A673 (cell line): ENCODE measurements around the gene ALKBH3. TPM values are rescaled to one million over a fixed set of nuclear protein-coding genes. Genes with fewer than 3 reads are reported as not detected.
A peak's percentile ranks its signal among the peaks of the same experiment; 100 is the strongest.

Source experiments
- BruUV-seq: library from RNA; stranded (reverse); fragments of 400-500 nt; replicated peaks from 2 replicates; lab custom pipeline; 2021; lab: Mats Ljungman, UMichigan
- CTCF ChIA-PET: fragments of 300-600 bp; sonication (Branson Sonifier 250); formaldehyde crosslinking; loops from one replicate; lab custom pipeline; 2022; ENCODE audit warnings: antibody characterized with exemption; lab: Charles Lee
- POLR2A ChIA-PET: fragments of 300-600 bp; sonication (Branson Sonifier 250); formaldehyde crosslinking; loops from one replicate; lab custom pipeline; 2022; ENCODE audit warnings: antibody characterized with exemption; ENCODE audit not compliant: low non-redundant PET; lab: Charles Lee
- DNase-seq: peaks from one replicate; pipeline ENCODE4 v3.0.0-alpha.2; 2015; ENCODE audit warnings: low spot score
- H3K27ac ChIP-seq: fragments of 200-600 bp; sonication (generic); 2 replicates; pipeline ENCODE4 v1.5.1; 2016; ENCODE audit warnings: mixed run types, low read depth, mild to moderate bottlenecking, mixed read lengths, antibody characterized with exemption, low read length; ENCODE audit not compliant: poor library complexity, severe bottlenecking
- H3K27me3 ChIP-seq: fragments of 200-600 bp; sonication (generic); replicated peaks from 2 replicates; pipeline ENCODE4 v1.6.1; 2017; ENCODE audit warnings: mixed run types, low read depth, mild to moderate bottlenecking, mixed read lengths, antibody characterized with exemption, low read length; ENCODE audit not compliant: insufficient read depth, poor library complexity
- H3K36me3 ChIP-seq: fragments of 200-600 bp; sonication (generic); 2 replicates; pipeline ENCODE4 v1.6.1; 2016; ENCODE audit warnings: mixed run types, mild to moderate bottlenecking, mixed read lengths, antibody characterized with exemption, low read length; ENCODE audit not compliant: insufficient read depth, poor library complexity, severe bottlenecking
- H3K4me1 ChIP-seq: fragments of 200-600 bp; sonication (generic); 2 replicates; pipeline ENCODE4 v1.6.1; 2017; ENCODE audit warnings: mixed run types, mild to moderate bottlenecking, mixed read lengths, antibody characterized with exemption, low read length; ENCODE audit not compliant: insufficient read depth, poor library complexity, severe bottlenecking
- H3K4me3 ChIP-seq: fragments of 200-600 bp; sonication (generic); 2 replicates; pipeline ENCODE4 v1.5.1; 2016; ENCODE audit warnings: low read depth, mixed run types, mild to moderate bottlenecking, mixed read lengths, low read length; ENCODE audit not compliant: poor library complexity, severe bottlenecking
- H3K9me3 ChIP-seq: fragments of 200-600 bp; sonication (generic); 2 replicates; pipeline ENCODE4 v1.6.1; 2016; ENCODE audit warnings: mixed run types, low read depth, mild to moderate bottlenecking, mixed read lengths, antibody characterized with exemption, low read length; ENCODE audit not compliant: poor library complexity, severe bottlenecking
- CTCF ChIP-seq: fragments of 300-800, 200-600 bp; sonication (generic); conservative IDR thresholded peaks from 2 replicates; pipeline ENCODE4 v1.5.1; 2017; ENCODE audit warnings: low read depth, mild to moderate bottlenecking, antibody characterized with exemption, low read length, moderate library complexity, mixed read lengths
- EZH2 ChIP-seq: fragments of 200-600 bp; sonication (generic); IDR thresholded peaks from 2 replicates; pipeline ENCODE4 v1.6.1; 2017; ENCODE audit warnings: borderline replicate concordance, low read depth, mild to moderate bottlenecking, mixed read lengths, antibody characterized with exemption, low read length; ENCODE audit not compliant: poor library complexity, severe bottlenecking
- intact Hi-C: fragments of 100-400 bp; cut with micrococcal nuclease; formaldehyde crosslinking; loops from one replicate; pipeline ENCODE4 v1.10.0; 2022; ENCODE audit not compliant: unreplicated experiment
- total RNA-seq: library from RNA; stranded (reverse); gene quantifications from 2 replicates; pipeline ENCODE4 v1.2.3, GENCODE V29; 2021

The ALKBH3 gene
- total RNA-seq, 1 experiment from 2014 or later, result 96.6 TPM

- no peak overlapping the region for H3K4me3 ChIP-seq
- TF ChIP-seq EZH2 (no peak), CTCF (no peak)
- ChIA-PET CTCF (interaction anchor here (0.9 kb wide), 1 partner anchor 12 kb away, joined by 3 read pairs; no protein-coding TSS in a partner anchor), POLR2A (no interaction called here)
- no peak for DNase-seq
- intact Hi-C loops, result no loop called here
- no peaks in the 10 kb centered on the region for H3K36me3 ChIP-seq
- BruUV-seq, result no TSS peak
- no peak overlapping the region for H3K27ac ChIP-seq
- H3K27me3 ChIP-seq, result no peaks in the 10 kb centered on the region
- H3K4me1 ChIP-seq, result peaks cover 10% of the 10 kb centered on the region
- no peaks in the 10 kb centered on the region for H3K9me3 ChIP-seq
Observed at GRCh38 chr11:43930868-43931716, 50.5 kb downstream of the ALKBH3 start.

- CTCF ChIA-PET, result interaction anchor here (0.9 kb wide), 1 partner anchor 11 kb away, joined by 3 read pairs; no protein-coding TSS in a partner anchor
Observed at GRCh38 chr11:43931717-43932039, 51.0 kb downstream of the ALKBH3 start.

GRCh38 chr11:43933226-43933607 is 52.6 kb downstream of the ALKBH3 start:
- ChIA-PET POLR2A (no interaction called here), CTCF (interaction anchor here (0.9 to 1.0 kb wide), 3 partner anchors 9 to 15 kb away, joined by 3 read pairs; partner anchors contain the start of gene C11orf96)
- Histone ChIP-seq H3K36me3 (no peaks in the 10 kb centered on the region), H3K4me3 (no peak overlapping the region), H3K4me1 (peaks cover 10% of the 10 kb centered on the region), H3K9me3 (no peaks in the 10 kb centered on the region), H3K27ac (no peak overlapping the region), H3K27me3 (no peaks in the 10 kb centered on the region)
- no peak for DNase-seq
- no TSS peak for BruUV-seq
- intact Hi-C loops, result no loop called here
- TF ChIP-seq CTCF (no peak), EZH2 (no peak)

More at GRCh38 chr11:43931717-43932039, 51.0 kb downstream of the ALKBH3 start:
- H3K36me3 ChIP-seq, result no peaks in the 10 kb centered on the region
- no peaks in the 10 kb centered on the region for H3K27me3 ChIP-seq
- no peak overlapping the region for H3K27ac ChIP-seq
- POLR2A ChIA-PET, result no interaction called here
- intact Hi-C loops, result no loop called here
- no peak for DNase-seq
- TF ChIP-seq CTCF (peak; percentile 28; the same call in 1 of the 2 replicates), EZH2 (no peak)
- no TSS peak for BruUV-seq
- H3K9me3 ChIP-seq, result no peaks in the 10 kb centered on the region
- peaks cover 10% of the 10 kb centered on the region for H3K4me1 ChIP-seq
- H3K4me3 ChIP-seq, result no peak overlapping the region
